ENCODE data around the gene GAD1. TPM values are rescaled to one million over a fixed set of nuclear protein-coding genes. Genes with fewer than 3 reads are reported as not detected.

The GAD1 gene
- total RNA-seq, 4 donors from 2014 or later, result not detected

GRCh38 chr2:170895023-170895757 is 78.5 kb downstream of the GAD1 start:
- WGBS, 2 donors (ENCODE audit: low coverage in 1 of 2), result 29 to 58% methylated on average over 1 to 3 of the region's 3 CpGs
- Histone ChIP-seq H3K4me1 (no peaks in the 10 kb centered on the region), H3K27ac (no peak overlapping the region), H3K4me3 (no peak overlapping the region), H3K9me3 (no peaks in the 10 kb centered on the region), H3K36me3 (no peaks in the 10 kb centered on the region), H3K27me3 (no peaks in the 10 kb centered on the region)
- intact Hi-C loops (cut with DNase I; ENCODE audit: low total_unique reads), result no loop called here
- TF ChIP-seq POLR2AphosphoS5 (IDR thresholded peaks at IDR 0.05), result no peak
- TF ChIP-seq CTCF (IDR thresholded peaks at IDR 0.05), result no peak
- TF ChIP-seq EP300 (IDR thresholded peaks at IDR 0.05; ENCODE audit: low read depth), result no peak
- DNase-seq, result no peak
- in situ Hi-C loops (cut with MboI; ENCODE audit: low pct_ligation_motif_present in 1 of 4, low pct_unique_long_range_greater_than_20kb in 1 of 4, low sequenced_read_pairs in 3 of 4), result no loop called here

GRCh38 chr2:170896622-170897021 is 79.9 kb downstream of the GAD1 start:
- Histone ChIP-seq H3K36me3 (no peaks in the 10 kb centered on the region), H3K4me3 (no peak overlapping the region), H3K9me3 (no peaks in the 10 kb centered on the region), H3K27me3 (no peaks in the 10 kb centered on the region), H3K27ac (no peak overlapping the region), H3K4me1 (no peaks in the 10 kb centered on the region)
- in situ Hi-C loops (cut with MboI; ENCODE audit: low pct_ligation_motif_present in 1 of 4, low pct_unique_long_range_greater_than_20kb in 1 of 4, low sequenced_read_pairs in 3 of 4) (no loop called here), intact Hi-C loops (cut with DNase I; ENCODE audit: low total_unique reads) (no loop called here)
- WGBS, 2 donors (ENCODE audit: low coverage in 1 of 2), result 70 to 91% methylated on average over 4 of the region's 4 CpGs
- no peak for TF ChIP-seq EP300 (IDR thresholded peaks at IDR 0.05; ENCODE audit: low read depth)
- no peak for TF ChIP-seq POLR2AphosphoS5 (IDR thresholded peaks at IDR 0.05)
- no peak for DNase-seq

GRCh38 chr2:170897108-170897507 is 80.4 kb downstream of the GAD1 start:
- in situ Hi-C loops (cut with MboI; ENCODE audit: low pct_ligation_motif_present in 1 of 4, low pct_unique_long_range_greater_than_20kb in 1 of 4, low sequenced_read_pairs in 3 of 4) (no loop called here), intact Hi-C loops (cut with DNase I; ENCODE audit: low total_unique reads) (no loop called here)
- no peaks in the 10 kb centered on the region for H3K36me3 ChIP-seq
- DNase-seq, result no peak
- no peaks in the 10 kb centered on the region for H3K4me1 ChIP-seq
- 86 to 93% methylated on average over 6 of the region's 6 CpGs for WGBS, 2 donors (ENCODE audit: low coverage in 1 of 2)
- no peaks in the 10 kb centered on the region for H3K9me3 ChIP-seq
- H3K27me3 ChIP-seq, result no peaks in the 10 kb centered on the region
- TF ChIP-seq POLR2AphosphoS5 (IDR thresholded peaks at IDR 0.05), result no peak
- no peak for TF ChIP-seq POLR2A (IDR thresholded peaks at IDR 0.05)
- TF ChIP-seq CTCF (IDR thresholded peaks at IDR 0.05), result no peak
- TF ChIP-seq EP300 (IDR thresholded peaks at IDR 0.05; ENCODE audit: low read depth), result no peak
- H3K27ac ChIP-seq, result no peak overlapping the region
- H3K4me3 ChIP-seq, result no peak overlapping the region

- no peak for DNase-seq
- no peak overlapping the region for H3K4me3 ChIP-seq
- TF ChIP-seq POLR2AphosphoS5 (IDR thresholded peaks at IDR 0.05), result no peak
- TF ChIP-seq EP300 (IDR thresholded peaks at IDR 0.05; ENCODE audit: low read depth), result no peak
- TF ChIP-seq CTCF (IDR thresholded peaks at IDR 0.05), result no peak
- no peak for TF ChIP-seq POLR2A (IDR thresholded peaks at IDR 0.05)
- intact Hi-C loops (cut with DNase I; ENCODE audit: low total_unique reads), result no loop called here
- H3K4me1 ChIP-seq, result no peaks in the 10 kb centered on the region
- in situ Hi-C loops (cut with MboI; ENCODE audit: low pct_ligation_motif_present in 1 of 4, low pct_unique_long_range_greater_than_20kb in 1 of 4, low sequenced_read_pairs in 3 of 4), result no loop called here
- H3K27ac ChIP-seq, result no peak overlapping the region
- H3K9me3 ChIP-seq, result peaks cover 8 to 17% of the 10 kb centered on the region in 2 donors
- H3K36me3 ChIP-seq, result no peaks in the 10 kb centered on the region
- WGBS, 2 donors (ENCODE audit: low coverage in 1 of 2), result 70 to 100% methylated on average over 1 to 5 of the region's 5 CpGs
- H3K27me3 ChIP-seq, result no peaks in the 10 kb centered on the region
These were observed 89.2 kb downstream of the GAD1 start for GRCh38 chr2:170905864-170906263.

Small RNA genes within 50 kb of the gene (small RNA-seq; reads per million reads assigned to genes)
- gene RF00019, result 0 reads per million in 4 donors

Other genes starting within 250 kb of the GAD1 start
- gene SP5, start 101.5 kb upstream of the GAD1 start, total RNA-seq, result 1 to 10 TPM in 1 of 4 donors, under 1 TPM in 1, not detected in 2; 0.41 to 2.2 TPM
- not detected for gene ERICH2, start 46.5 kb upstream of the GAD1 start, total RNA-seq
- 10 to 100 TPM; 14.7 to 43.7 (median 29.4) TPM for gene GORASP2, start 112.4 kb downstream of the GAD1 start, total RNA-seq

Measured in transverse colon (tissue), 4 donors.